ENCODE measurements around the gene CDH12. TPM values are rescaled to one million over a fixed set of nuclear protein-coding genes. Genes with fewer than 3 reads are reported as not detected.

The CDH12 gene
- total and polyA plus RNA-seq, 2 experiments from 2014 or later: 0.09 to 0.97 TPM

DNA sequence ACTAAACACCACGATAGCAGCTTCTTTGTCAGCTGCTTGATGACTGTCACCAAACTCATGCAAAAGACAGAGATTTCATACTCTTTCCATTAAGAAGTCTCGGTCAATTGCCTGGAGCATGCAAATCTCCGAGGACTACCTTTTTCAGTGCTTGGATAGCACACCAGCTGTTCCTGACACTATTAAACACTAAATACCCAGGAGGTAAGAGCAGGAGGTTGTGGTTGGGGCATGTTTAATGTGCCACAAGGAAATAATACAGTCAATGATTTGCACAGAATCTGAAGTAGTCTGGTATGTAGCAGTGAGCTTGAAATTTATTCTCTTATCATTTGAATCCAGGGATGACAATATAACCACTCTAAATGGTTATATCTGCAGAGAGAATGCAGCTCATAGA lies 996.2 kb downstream of the CDH12 start:
- H3K4me1 ChIP-seq (ENCODE audit: low read depth): no peaks in the 10 kb centered on the region
- H3K4me3 ChIP-seq: no peak overlapping the region
- no peak for TF ChIP-seq CTCF (IDR thresholded peaks at IDR 0.05; ENCODE audit: low read depth, low read length)
- H3K27me3 ChIP-seq: no peaks in the 10 kb centered on the region
- DNase-seq (ENCODE audit: low read depth in 1 of 2, low spot score in 1 of 2): no peak
- H3K9me3 ChIP-seq (ENCODE audit: low read depth): no peaks in the 10 kb centered on the region
- H3K27ac ChIP-seq: no peak overlapping the region
- no peaks in the 10 kb centered on the region for H3K36me3 ChIP-seq

- no peaks in the 10 kb centered on the region for H3K27me3 ChIP-seq
- DNase-seq (ENCODE audit: low read depth in 1 of 2, low spot score in 1 of 2): no peak
- no peaks in the 10 kb centered on the region for H3K9me3 ChIP-seq (ENCODE audit: low read depth)
- H3K4me1 ChIP-seq (ENCODE audit: low read depth): no peaks in the 10 kb centered on the region
- no peak overlapping the region for H3K27ac ChIP-seq
- no peak for TF ChIP-seq CTCF (IDR thresholded peaks at IDR 0.05; ENCODE audit: low read depth, low read length)
- no peak overlapping the region for H3K4me3 ChIP-seq
- H3K36me3 ChIP-seq: no peaks in the 10 kb centered on the region
These were observed 1005.8 kb downstream of the CDH12 start for GRCh38 chr5:21847300-21847699.

DNA sequence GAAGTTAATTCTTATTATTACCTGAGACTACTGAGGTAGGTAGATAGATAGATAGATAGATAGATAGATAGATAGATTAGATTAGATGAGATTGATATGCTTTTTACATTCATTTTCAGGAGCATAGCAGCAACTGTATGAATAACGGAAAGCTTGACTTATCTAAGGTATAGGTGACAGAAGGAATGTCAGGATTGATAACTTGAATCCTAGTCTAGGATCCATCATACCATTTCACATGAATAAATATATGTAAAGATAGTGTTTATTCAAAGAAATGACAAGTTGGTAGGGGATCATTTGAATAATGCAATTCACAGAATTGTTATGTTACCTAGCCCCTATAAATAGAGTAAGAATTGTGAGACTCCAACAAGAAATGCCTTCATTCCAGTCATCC lies 1008.2 kb downstream of the CDH12 start:
- Histone ChIP-seq H3K27me3 (no peaks in the 10 kb centered on the region), H3K4me1 (ENCODE audit: low read depth) (no peaks in the 10 kb centered on the region), H3K36me3 (no peaks in the 10 kb centered on the region), H3K4me3 (no peak overlapping the region), H3K9me3 (ENCODE audit: low read depth) (no peaks in the 10 kb centered on the region), H3K27ac (no peak overlapping the region)
- no peak for TF ChIP-seq CTCF (IDR thresholded peaks at IDR 0.05; ENCODE audit: low read depth, low read length)
- DNase-seq (ENCODE audit: low read depth in 1 of 2, low spot score in 1 of 2): no peak

DNA sequence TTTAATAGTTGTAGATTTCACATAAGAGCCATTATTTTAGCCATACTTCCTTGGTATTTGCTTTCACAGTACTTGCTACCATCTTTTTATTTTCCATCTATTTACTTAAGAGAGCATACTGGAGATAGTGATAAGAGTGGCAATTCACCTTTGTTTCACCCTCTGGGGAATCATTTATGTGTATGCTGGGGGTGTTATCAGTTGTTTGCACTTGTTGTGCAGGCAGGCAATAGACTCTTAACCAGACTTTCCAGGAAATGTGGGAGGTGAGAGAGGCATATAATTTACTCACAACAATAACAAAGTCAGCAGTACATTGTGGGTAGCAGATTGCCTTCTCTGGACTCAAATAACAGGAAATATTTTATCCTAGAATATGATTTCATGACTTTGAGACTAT lies 1018.3 kb downstream of the CDH12 start:
- H3K4me3 ChIP-seq: no peak overlapping the region
- TF ChIP-seq CTCF (IDR thresholded peaks at IDR 0.05; ENCODE audit: low read depth, low read length): no peak
- H3K4me1 ChIP-seq (ENCODE audit: low read depth): no peaks in the 10 kb centered on the region
- no peak overlapping the region for H3K27ac ChIP-seq
- H3K36me3 ChIP-seq: no peaks in the 10 kb centered on the region
- no peaks in the 10 kb centered on the region for H3K27me3 ChIP-seq
- no peaks in the 10 kb centered on the region for H3K9me3 ChIP-seq (ENCODE audit: low read depth)
- no peak for DNase-seq (ENCODE audit: low read depth in 1 of 2, low spot score in 1 of 2)

DNA sequence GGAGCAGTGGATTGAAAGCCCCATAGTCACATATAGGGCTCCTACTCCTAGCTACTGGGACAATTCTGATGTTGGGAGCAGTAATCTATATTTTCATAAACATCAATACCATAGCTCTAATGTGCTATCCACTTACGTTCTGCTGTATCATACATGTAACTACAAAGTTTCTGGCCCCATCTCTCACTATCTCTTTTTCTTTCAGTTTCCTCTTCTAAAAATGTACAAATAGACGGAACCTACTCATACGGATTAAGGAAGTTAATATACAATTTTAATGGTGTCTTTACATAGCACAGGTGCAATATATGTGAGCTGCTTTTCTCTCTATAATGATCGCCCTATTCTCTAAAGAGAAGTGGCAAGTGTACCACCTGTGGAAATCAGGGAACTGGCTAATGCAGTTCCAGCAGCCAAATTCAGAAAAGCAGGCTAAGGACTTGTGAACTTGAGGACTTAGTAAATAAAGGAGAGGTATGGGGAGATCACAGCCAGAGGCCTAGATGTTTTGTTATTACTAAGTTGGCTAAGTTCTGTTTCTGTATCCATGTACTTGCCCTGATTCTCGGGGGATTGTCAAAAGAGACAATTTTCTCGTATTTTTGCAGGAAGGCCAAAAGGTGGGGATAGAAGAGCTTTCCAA lies 1021.9 kb downstream of the CDH12 start:
- H3K4me1 ChIP-seq (ENCODE audit: low read depth): no peaks in the 10 kb centered on the region
- DNase-seq (ENCODE audit: low read depth in 1 of 2, low spot score in 1 of 2): no peak

More for the DNA sequence above, 1021.9 kb downstream of the CDH12 start:
- TF ChIP-seq CTCF (IDR thresholded peaks at IDR 0.05; ENCODE audit: low read depth, low read length): no peak
- Histone ChIP-seq H3K9me3 (ENCODE audit: low read depth) (no peaks in the 10 kb centered on the region), H3K36me3 (no peaks in the 10 kb centered on the region), H3K4me3 (no peak overlapping the region), H3K27me3 (no peaks in the 10 kb centered on the region), H3K27ac (no peak overlapping the region)
